K562 (cell line): ENCODE results near the gene PCNX2.

Experiments used
- EP300 ChIP-seq: IDR thresholded peaks from 2 replicates; pipeline ENCODE4 v1.6.1; 2012; ENCODE audit warnings: low read length, improper control_type of control experiment
- EP400 ChIP-seq: fragments of 450-650 bp; IDR thresholded peaks from 2 replicates; pipeline ENCODE4 v1.6.1; 2017; ENCODE audit warnings: antibody characterized with exemption, mild to moderate bottlenecking, moderate library complexity
- ETV5 ChIP-seq: sonication (generic); formaldehyde crosslinking; IDR thresholded peaks from 2 replicates; pipeline ENCODE4 v1.4.0; 2020; ENCODE audit warnings: low read depth, mild to moderate bottlenecking, missing genetic modification reagents
- FOXA3 ChIP-seq, 2 experiments: fragments of 450-650 bp in 1 of 2; sonication (generic) in 1 of 2; formaldehyde crosslinking; IDR thresholded peaks in 1 of 2; conservative IDR thresholded peaks in 1 of 2; 2 replicates each; pipeline versions ENCODE4 v1.4.0 to v1.8.0; 2020 to 2022; ENCODE audit warnings: mild to moderate bottlenecking in 2 of 2, missing genetic modification reagents in 1 of 2
- IRF2 ChIP-seq: sonication (generic); formaldehyde crosslinking; IDR thresholded peaks from 2 replicates; pipeline ENCODE4 v1.8.1; 2022; ENCODE audit warnings: mild to moderate bottlenecking, missing genetic modification reagents
- KDM5B ChIP-seq: fragments of 200-600 bp; sonication (generic); IDR thresholded peaks from 2 replicates; pipeline ENCODE4 v1.6.1; 2012; ENCODE audit warnings: low read depth, mild to moderate bottlenecking, moderate library complexity, low read length, control low read depth, inconsistent platforms; ENCODE audit not compliant: insufficient replicate concordance
- LARP7 ChIP-seq: fragments of 450-650 bp; IDR thresholded peaks from 2 replicates; pipeline ENCODE4 v1.6.1; 2016
- NFATC3 ChIP-seq: fragments of 450-650 bp; IDR thresholded peaks from 2 replicates; pipeline ENCODE4 v1.6.1; 2017; ENCODE audit warnings: mild to moderate bottlenecking
- RCOR1 ChIP-seq, 2 experiments: IDR thresholded peaks; 2 replicates each; pipeline ENCODE4 v1.6.1; 2012; ENCODE audit warnings: low read depth in 2 of 2, low read length in 2 of 2, borderline replicate concordance in 1 of 2, improper control_type of control experiment in 1 of 2
- ZFP1 ChIP-seq: fragments of 450-650 bp; formaldehyde crosslinking; IDR thresholded peaks from 2 replicates; pipeline ENCODE4 v1.4.0; 2020; ENCODE audit warnings: mild to moderate bottlenecking, mixed read lengths
- ZNF263 ChIP-seq: sonication (generic); formaldehyde crosslinking; IDR thresholded peaks from 2 replicates; pipeline ENCODE4 v1.8.0; 2022; ENCODE audit warnings: mild to moderate bottlenecking, missing genetic modification reagents, borderline replicate concordance
- TF ChIP-seq, protein P1 (sequence below), 3 experiments: IDR thresholded peaks in 2 of 3; conservative IDR thresholded peaks in 1 of 3; 2 replicates each; pipeline ENCODE4 v1.5.1; 2011 to 2012; ENCODE audit warnings: low read length in 3 of 3, mild to moderate bottlenecking in 3 of 3, control low read depth in 2 of 3, improper control_type of control experiment in 1 of 3, inconsistent platforms in 1 of 3, low read depth in 1 of 3, mixed read lengths in 1 of 3, moderate library complexity in 1 of 3; ENCODE audit not compliant: insufficient read depth in 2 of 3
- TF ChIP-seq, protein P2 (sequence below): fragments of 450-650 bp; formaldehyde crosslinking; IDR thresholded peaks from 2 replicates; pipeline ENCODE4 v1.4.0; 2022; ENCODE audit warnings: missing genetic modification characterization

DNA sequence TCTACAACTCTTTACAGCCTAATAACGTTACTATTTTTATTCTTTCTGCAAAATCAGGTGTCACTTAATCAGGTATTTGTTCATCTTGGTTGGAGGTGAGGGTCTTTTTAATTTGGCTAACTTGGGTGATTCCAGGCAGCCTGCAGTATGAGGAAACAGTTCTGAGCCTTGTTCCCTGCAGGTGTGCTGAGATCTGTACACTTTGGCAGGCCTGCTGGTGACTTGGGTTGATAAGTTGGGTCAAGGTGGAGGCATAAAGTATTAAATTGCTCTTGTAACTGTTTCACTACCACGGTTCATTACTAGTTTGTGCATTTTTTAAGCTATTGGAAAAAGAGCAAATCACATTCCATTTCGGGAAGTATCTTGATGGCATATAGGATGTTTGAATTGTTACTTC is 42.0 kb upstream of the PCNX2 start:
- no peak for TF ChIP-seq FOXA3 (CRISPR knock-in tag; conservative IDR thresholded peaks at IDR 0.05 in 1 of 2, IDR thresholded peaks at IDR 0.05 in 1 of 2)
- TF ChIP-seq, protein P1, sequence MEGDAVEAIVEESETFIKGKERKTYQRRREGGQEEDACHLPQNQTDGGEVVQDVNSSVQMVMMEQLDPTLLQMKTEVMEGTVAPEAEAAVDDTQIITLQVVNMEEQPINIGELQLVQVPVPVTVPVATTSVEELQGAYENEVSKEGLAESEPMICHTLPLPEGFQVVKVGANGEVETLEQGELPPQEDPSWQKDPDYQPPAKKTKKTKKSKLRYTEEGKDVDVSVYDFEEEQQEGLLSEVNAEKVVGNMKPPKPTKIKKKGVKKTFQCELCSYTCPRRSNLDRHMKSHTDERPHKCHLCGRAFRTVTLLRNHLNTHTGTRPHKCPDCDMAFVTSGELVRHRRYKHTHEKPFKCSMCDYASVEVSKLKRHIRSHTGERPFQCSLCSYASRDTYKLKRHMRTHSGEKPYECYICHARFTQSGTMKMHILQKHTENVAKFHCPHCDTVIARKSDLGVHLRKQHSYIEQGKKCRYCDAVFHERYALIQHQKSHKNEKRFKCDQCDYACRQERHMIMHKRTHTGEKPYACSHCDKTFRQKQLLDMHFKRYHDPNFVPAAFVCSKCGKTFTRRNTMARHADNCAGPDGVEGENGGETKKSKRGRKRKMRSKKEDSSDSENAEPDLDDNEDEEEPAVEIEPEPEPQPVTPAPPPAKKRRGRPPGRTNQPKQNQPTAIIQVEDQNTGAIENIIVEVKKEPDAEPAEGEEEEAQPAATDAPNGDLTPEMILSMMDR (IDR thresholded peaks at IDR 0.05 in 2 of 3, conservative IDR thresholded peaks at IDR 0.05 in 1 of 3; ENCODE audit: insufficient read depth in 2 of 3, low read depth in 1 of 3, low read length in 3 of 3), result no peak
- TF ChIP-seq NFATC3, result no peak
- TF ChIP-seq IRF2 (CRISPR knock-in tag), result no peak
- no peak for TF ChIP-seq ETV5 (CRISPR knock-in tag)
- TF ChIP-seq, protein P2, sequence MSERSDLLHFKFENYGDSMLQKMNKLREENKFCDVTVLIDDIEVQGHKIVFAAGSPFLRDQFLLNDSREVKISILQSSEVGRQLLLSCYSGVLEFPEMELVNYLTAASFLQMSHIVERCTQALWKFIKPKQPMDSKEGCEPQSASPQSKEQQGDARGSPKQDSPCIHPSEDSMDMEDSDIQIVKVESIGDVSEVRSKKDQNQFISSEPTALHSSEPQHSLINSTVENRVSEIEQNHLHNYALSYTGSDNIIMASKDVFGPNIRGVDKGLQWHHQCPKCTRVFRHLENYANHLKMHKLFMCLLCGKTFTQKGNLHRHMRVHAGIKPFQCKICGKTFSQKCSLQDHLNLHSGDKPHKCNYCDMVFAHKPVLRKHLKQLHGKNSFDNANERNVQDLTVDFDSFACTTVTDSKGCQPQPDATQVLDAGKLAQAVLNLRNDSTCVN (CRISPR knock-in tag), result no peak
- TF ChIP-seq ZNF263, result no peak
- TF ChIP-seq EP400, result no peak
- TF ChIP-seq KDM5B, result no peak
- no peak for TF ChIP-seq RCOR1 (IDR thresholded peaks at IDR 0.05; ENCODE audit: borderline replicate concordance in 1 of 2, low read depth in 2 of 2, low read length in 2 of 2)
- TF ChIP-seq ZFP1 (CRISPR knock-in tag), result no peak
- TF ChIP-seq EP300, result no peak
- no peak for TF ChIP-seq LARP7
